Central memory CD8-positive, alpha-beta T cell (primary cell): ENCODE results near the gene POLL.
"Not testable (repeated sequence)": the region's sequence is repeated elsewhere in the genome, so short reads cannot be mapped to it uniquely, and the experiment has no call there.

ENCODE experiments used
- ATAC-seq: fragments of 150-1000 bp; cut with Tn5 transposase; replicated peaks from 2 replicates; pipeline ENCODE4 v1.10.0; 2022; ENCODE audit warnings: mild to moderate bottlenecking, moderate FRiP score, moderate number of reproducible peaks; ENCODE audit not compliant: poor library complexity, severe bottlenecking; ENCODE audit errors: extremely low read depth
- DNase-seq, 2 donors: peaks; one replicate each; pipeline ENCODE4 v3.0.0; 2021; ENCODE audit warnings: low spot score in 2 of 2
- H3K27ac Mint-ChIP-seq: one replicate; pipeline ENCODE4 v1.8.0; 2022; ENCODE audit warnings: low read depth, mild to moderate bottlenecking, moderate library complexity, mixed read lengths
- H3K27me3 Mint-ChIP-seq: one replicate; pipeline ENCODE4 v1.8.0; 2022; ENCODE audit warnings: mixed read lengths
- H3K36me3 Mint-ChIP-seq: one replicate; pipeline ENCODE4 v1.8.0; 2022; ENCODE audit warnings: mild to moderate bottlenecking, moderate library complexity, mixed read lengths; ENCODE audit not compliant: insufficient read depth
- H3K4me1 Mint-ChIP-seq: one replicate; pipeline ENCODE4 v1.8.0; 2022; ENCODE audit warnings: mixed read lengths
- H3K4me3 Mint-ChIP-seq: one replicate; pipeline ENCODE4 v1.8.0; 2022; ENCODE audit warnings: mild to moderate bottlenecking, moderate library complexity, mixed read lengths
- H3K9me3 Mint-ChIP-seq: one replicate; pipeline ENCODE4 v1.8.0; 2022; ENCODE audit warnings: mixed read lengths

Gene POLL

GRCh38 chr10:101587725-101588653 is at the start of gene POLL, which contains the start of gene DPCD:
POLL (minus strand) TSS chr10:101588257; CDS start chr10:101587360, 897 bp downstream.
DPCD (plus strand) TSS chr10:101588321; CDS start chr10:101588337, 16 bp downstream.
- Mint-ChIP-seq H3K27me3 (no peaks in the 10 kb centered on the region), H3K27ac (peak within 1 kb of the TSS; percentile 80), H3K9me3 (no peaks in the 10 kb centered on the region), H3K4me3 (peak within 1 kb of the TSS; percentile 94), H3K4me1 (peaks cover 40% of the 10 kb centered on the region), H3K36me3 (peaks cover 16% of the 10 kb centered on the region)
- peak; percentile 79 to 81 for DNase-seq
- peak; percentile 93 for ATAC-seq

DNA sequence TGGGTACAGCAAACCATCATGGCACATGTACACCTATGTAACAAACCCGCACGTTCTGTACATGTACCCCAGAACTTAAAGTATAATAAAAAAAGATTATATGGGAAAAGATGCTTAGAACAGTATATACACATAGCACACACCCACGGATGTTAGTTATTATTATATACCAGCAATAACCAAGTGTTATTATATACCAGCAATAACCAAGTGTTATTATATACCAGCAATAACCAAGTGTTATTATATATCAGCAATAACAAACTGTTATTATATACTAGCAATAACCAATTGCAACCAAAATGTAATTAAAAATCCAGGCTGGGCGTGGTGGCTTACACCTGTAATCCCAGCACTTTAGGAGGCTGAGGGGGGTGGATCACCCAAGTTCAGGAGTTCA is 45.5 kb upstream of the POLL start:
- peaks cover 30% of the 10 kb centered on the region for H3K36me3 Mint-ChIP-seq
- peaks cover 35% of the 10 kb centered on the region for H3K4me1 Mint-ChIP-seq

GRCh38 chr10:101631821-101632475 is 43.9 kb upstream of the POLL start:
- Mint-ChIP-seq H3K27me3 (no peaks in the 10 kb centered on the region), H3K9me3 (no peaks in the 10 kb centered on the region), H3K27ac (no peak overlapping the region), H3K4me1 (peaks cover 39% of the 10 kb centered on the region), H3K36me3 (peaks cover 26% of the 10 kb centered on the region), H3K4me3 (no peak overlapping the region)
- no peak for DNase-seq
- ATAC-seq, result no peak

More for the DNA sequence above, 45.5 kb upstream of the POLL start:
- H3K4me3 Mint-ChIP-seq, DNase-seq, H3K27me3 Mint-ChIP-seq, H3K9me3 Mint-ChIP-seq, ATAC-seq: not testable (repeated sequence)
- H3K27ac Mint-ChIP-seq, result peak overlapping the region; percentile 55

DNA sequence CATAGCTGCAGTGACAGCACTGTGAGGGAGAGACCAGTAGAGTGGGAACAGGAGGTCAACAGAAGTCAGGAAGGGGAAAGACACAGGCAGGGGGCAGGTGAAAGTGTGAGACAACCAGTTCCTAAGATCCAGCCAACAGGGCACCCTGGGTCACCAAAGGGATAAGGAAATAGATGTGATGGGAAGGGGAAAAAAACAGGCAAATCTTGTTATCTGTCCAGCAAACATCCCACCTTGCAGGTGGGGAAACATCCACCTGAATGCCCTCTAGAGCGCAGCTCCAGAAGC is 42.5 kb upstream of the POLL start:
- no peaks in the 10 kb centered on the region for H3K27me3 Mint-ChIP-seq
- DNase-seq, result no peak
- H3K4me1 Mint-ChIP-seq, result peaks cover 41% of the 10 kb centered on the region
- no peaks in the 10 kb centered on the region for H3K9me3 Mint-ChIP-seq
- no peak for ATAC-seq
- peaks cover 17% of the 10 kb centered on the region for H3K36me3 Mint-ChIP-seq
- H3K4me3 Mint-ChIP-seq, result no peak overlapping the region
- no peak overlapping the region for H3K27ac Mint-ChIP-seq

GRCh38 chr10:101629837-101630632 is 42.0 kb upstream of the POLL start:
- Mint-ChIP-seq H3K27me3 (no peaks in the 10 kb centered on the region), H3K4me1 (peaks cover 47% of the 10 kb centered on the region), H3K27ac (no peak overlapping the region), H3K4me3 (no peak overlapping the region), H3K36me3 (peaks cover 17% of the 10 kb centered on the region), H3K9me3 (no peaks in the 10 kb centered on the region)
- DNase-seq, result no peak
- no peak for ATAC-seq

GRCh38 chr10:101625821-101626412 is 37.9 kb upstream of the POLL start:
- Mint-ChIP-seq H3K36me3 (peaks cover 32% of the 10 kb centered on the region), H3K4me3 (no peak overlapping the region), H3K27ac (peak overlapping the region; percentile 82), H3K27me3 (no peaks in the 10 kb centered on the region), H3K9me3 (no peaks in the 10 kb centered on the region), H3K4me1 (peaks cover 31% of the 10 kb centered on the region)
- ATAC-seq (no peak), DNase-seq (no peak)

GRCh38 chr10:101624526-101625102 is 36.6 kb upstream of the POLL start:
- Mint-ChIP-seq H3K27ac (no peak overlapping the region), H3K4me1 (peaks cover 24% of the 10 kb centered on the region), H3K4me3 (no peak overlapping the region), H3K36me3 (peaks cover 37% of the 10 kb centered on the region), H3K9me3 (no peaks in the 10 kb centered on the region), H3K27me3 (no peaks in the 10 kb centered on the region)
- no peak for DNase-seq
- no peak for ATAC-seq

DNA sequence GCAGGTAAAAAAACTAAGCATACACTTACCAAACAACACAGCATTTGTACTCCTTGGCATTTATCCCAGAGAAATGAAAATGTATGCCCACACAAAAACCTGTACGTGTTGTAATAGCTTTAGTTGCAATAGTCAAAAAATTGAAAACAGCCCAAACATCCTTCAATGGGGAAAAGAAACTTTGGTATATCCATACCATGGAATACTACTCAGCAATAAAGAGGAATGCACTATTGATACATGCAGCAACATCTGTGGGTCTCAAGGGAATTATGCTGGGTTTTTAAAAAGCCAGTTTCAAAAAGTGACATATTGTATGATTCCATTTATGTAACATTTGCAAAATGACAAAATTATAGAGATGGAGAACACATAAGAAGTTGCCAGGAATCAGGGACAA is 35.5 kb upstream of the POLL start:
- no peak for DNase-seq
- Mint-ChIP-seq H3K4me1 (peaks cover 18% of the 10 kb centered on the region), H3K27ac (no peak overlapping the region), H3K36me3 (peaks cover 41% of the 10 kb centered on the region), H3K9me3 (no peaks in the 10 kb centered on the region), H3K4me3 (no peak overlapping the region), H3K27me3 (no peaks in the 10 kb centered on the region)
- ATAC-seq, result no peak

- peaks cover 25% of the 10 kb centered on the region for H3K4me1 Mint-ChIP-seq
- H3K9me3 Mint-ChIP-seq, result no peaks in the 10 kb centered on the region
- H3K4me3 Mint-ChIP-seq, result no peak overlapping the region
- H3K27me3 Mint-ChIP-seq, result no peaks in the 10 kb centered on the region
- H3K27ac Mint-ChIP-seq, result no peak overlapping the region
- DNase-seq (no peak), ATAC-seq (no peak)
- peaks cover 38% of the 10 kb centered on the region for H3K36me3 Mint-ChIP-seq
Observed at GRCh38 chr10:101619983-101620382, 31.9 kb upstream of the POLL start.

GRCh38 chr10:101618871-101619270 is 30.8 kb upstream of the POLL start:
- no peak overlapping the region for H3K27ac Mint-ChIP-seq
- no peaks in the 10 kb centered on the region for H3K27me3 Mint-ChIP-seq
- H3K36me3 Mint-ChIP-seq, result peaks cover 32% of the 10 kb centered on the region
- peaks cover 19% of the 10 kb centered on the region for H3K4me1 Mint-ChIP-seq
- no peaks in the 10 kb centered on the region for H3K9me3 Mint-ChIP-seq
- no peak overlapping the region for H3K4me3 Mint-ChIP-seq
- ATAC-seq (no peak), DNase-seq (no peak)

GRCh38 chr10:101617824-101618568 is 29.9 kb upstream of the POLL start:
- H3K27ac Mint-ChIP-seq, result peak overlapping the region; percentile 66
- no peaks in the 10 kb centered on the region for H3K9me3 Mint-ChIP-seq
- peaks cover 19% of the 10 kb centered on the region for H3K4me1 Mint-ChIP-seq
- peaks cover 29% of the 10 kb centered on the region for H3K36me3 Mint-ChIP-seq
- ATAC-seq (no peak), DNase-seq (no peak)
- no peaks in the 10 kb centered on the region for H3K27me3 Mint-ChIP-seq
- no peak overlapping the region for H3K4me3 Mint-ChIP-seq
